Measurements from ENCODE around the gene SLC2A13. TPM values are rescaled to one million over a fixed set of nuclear protein-coding genes. Genes with fewer than 3 reads are reported as not detected.

Gene SLC2A13
- total and polyA plus RNA-seq, 4 donors: 1.9 to 20.2 (median 6.9) TPM

GRCh38 chr12:39723831-39724230, 382.1 kb downstream of the SLC2A13 start:
- no peak overlapping the region for H3K4me3 ChIP-seq (ENCODE audit: low read depth in 1 of 3, low read length in 3 of 3)
- H3K9ac ChIP-seq (ENCODE audit: low read depth in 1 of 2, low read length in 2 of 2): no peak overlapping the region
- H3K36me3 ChIP-seq (ENCODE audit: control insufficient read depth in 4 of 4, insufficient read depth in 3 of 4, low read depth in 1 of 4, low read length in 3 of 4): no peaks in the 10 kb centered on the region
- TF ChIP-seq, protein P1, sequence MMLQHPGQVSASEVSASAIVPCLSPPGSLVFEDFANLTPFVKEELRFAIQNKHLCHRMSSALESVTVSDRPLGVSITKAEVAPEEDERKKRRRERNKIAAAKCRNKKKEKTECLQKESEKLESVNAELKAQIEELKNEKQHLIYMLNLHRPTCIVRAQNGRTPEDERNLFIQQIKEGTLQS (IDR thresholded peaks at IDR 0.05): no peak
- TF ChIP-seq, protein P2, sequence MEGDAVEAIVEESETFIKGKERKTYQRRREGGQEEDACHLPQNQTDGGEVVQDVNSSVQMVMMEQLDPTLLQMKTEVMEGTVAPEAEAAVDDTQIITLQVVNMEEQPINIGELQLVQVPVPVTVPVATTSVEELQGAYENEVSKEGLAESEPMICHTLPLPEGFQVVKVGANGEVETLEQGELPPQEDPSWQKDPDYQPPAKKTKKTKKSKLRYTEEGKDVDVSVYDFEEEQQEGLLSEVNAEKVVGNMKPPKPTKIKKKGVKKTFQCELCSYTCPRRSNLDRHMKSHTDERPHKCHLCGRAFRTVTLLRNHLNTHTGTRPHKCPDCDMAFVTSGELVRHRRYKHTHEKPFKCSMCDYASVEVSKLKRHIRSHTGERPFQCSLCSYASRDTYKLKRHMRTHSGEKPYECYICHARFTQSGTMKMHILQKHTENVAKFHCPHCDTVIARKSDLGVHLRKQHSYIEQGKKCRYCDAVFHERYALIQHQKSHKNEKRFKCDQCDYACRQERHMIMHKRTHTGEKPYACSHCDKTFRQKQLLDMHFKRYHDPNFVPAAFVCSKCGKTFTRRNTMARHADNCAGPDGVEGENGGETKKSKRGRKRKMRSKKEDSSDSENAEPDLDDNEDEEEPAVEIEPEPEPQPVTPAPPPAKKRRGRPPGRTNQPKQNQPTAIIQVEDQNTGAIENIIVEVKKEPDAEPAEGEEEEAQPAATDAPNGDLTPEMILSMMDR (IDR thresholded peaks at IDR 0.05; ENCODE audit: low read depth, low read length, missing input control): no peak
- TF ChIP-seq, protein P3, sequence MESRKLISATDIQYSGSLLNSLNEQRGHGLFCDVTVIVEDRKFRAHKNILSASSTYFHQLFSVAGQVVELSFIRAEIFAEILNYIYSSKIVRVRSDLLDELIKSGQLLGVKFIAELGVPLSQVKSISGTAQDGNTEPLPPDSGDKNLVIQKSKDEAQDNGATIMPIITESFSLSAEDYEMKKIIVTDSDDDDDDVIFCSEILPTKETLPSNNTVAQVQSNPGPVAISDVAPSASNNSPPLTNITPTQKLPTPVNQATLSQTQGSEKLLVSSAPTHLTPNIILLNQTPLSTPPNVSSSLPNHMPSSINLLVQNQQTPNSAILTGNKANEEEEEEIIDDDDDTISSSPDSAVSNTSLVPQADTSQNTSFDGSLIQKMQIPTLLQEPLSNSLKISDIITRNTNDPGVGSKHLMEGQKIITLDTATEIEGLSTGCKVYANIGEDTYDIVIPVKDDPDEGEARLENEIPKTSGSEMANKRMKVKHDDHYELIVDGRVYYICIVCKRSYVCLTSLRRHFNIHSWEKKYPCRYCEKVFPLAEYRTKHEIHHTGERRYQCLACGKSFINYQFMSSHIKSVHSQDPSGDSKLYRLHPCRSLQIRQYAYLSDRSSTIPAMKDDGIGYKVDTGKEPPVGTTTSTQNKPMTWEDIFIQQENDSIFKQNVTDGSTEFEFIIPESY (IDR thresholded peaks at IDR 0.05): no peak
- TF ChIP-seq JUND (IDR thresholded peaks at IDR 0.05) (no peak), RXRA (IDR thresholded peaks at IDR 0.05) (no peak), NR2F2 (IDR thresholded peaks at IDR 0.05) (no peak), HNF4A (conservative IDR thresholded peaks at IDR 0.05) (no peak)
- TF ChIP-seq, protein P4, sequence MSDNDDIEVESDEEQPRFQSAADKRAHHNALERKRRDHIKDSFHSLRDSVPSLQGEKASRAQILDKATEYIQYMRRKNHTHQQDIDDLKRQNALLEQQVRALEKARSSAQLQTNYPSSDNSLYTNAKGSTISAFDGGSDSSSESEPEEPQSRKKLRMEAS (IDR thresholded peaks at IDR 0.05): no peak
- no peak for DNase-seq (ENCODE audit: low spot score)
- H3K27me3 ChIP-seq (ENCODE audit: control insufficient read depth in 4 of 4, insufficient read depth in 4 of 4, low read length in 3 of 4): no peaks in the 10 kb centered on the region
- no peaks in the 10 kb centered on the region for H3K9me3 ChIP-seq (ENCODE audit: control insufficient read depth in 4 of 4, low read length in 3 of 4)
- H3K4me1 ChIP-seq (ENCODE audit: control insufficient read depth in 4 of 4, insufficient read depth in 4 of 4, low read length in 3 of 4): no peaks in the 10 kb centered on the region
- no peak overlapping the region for H3K27ac ChIP-seq (ENCODE audit: low read depth in 1 of 2, low read length in 2 of 2)
- WGBS: 72% methylated on average over 6 of the region's 6 CpGs

DNA sequence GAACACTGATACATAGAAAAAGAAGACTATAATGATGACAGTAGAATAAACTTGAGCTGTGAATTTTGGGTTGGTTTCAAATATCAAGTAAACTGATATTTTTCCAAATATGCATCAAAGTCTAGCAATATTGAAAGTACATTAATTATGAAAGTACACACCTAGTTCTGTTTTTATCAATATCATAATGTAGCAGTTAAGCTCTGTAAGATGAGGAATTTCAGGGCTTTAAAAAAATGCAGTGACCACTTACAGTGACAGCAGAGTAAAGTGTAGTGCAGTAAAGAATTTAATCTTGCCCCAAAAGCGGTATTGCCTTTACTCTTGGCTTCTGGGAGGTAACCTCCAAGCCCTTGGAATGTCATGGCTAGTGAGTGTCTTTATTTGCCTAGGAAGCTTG, 383.4 kb downstream of the SLC2A13 start:
- TF ChIP-seq RXRA (IDR thresholded peaks at IDR 0.05) (no peak), JUND (IDR thresholded peaks at IDR 0.05) (no peak), HNF4G (IDR thresholded peaks at IDR 0.05) (no peak), HNF4A (conservative IDR thresholded peaks at IDR 0.05) (no peak), FOXA1 (IDR thresholded peaks at IDR 0.05) (no peak), YY1 (IDR thresholded peaks at IDR 0.05) (no peak)
- TF ChIP-seq, protein P3 (IDR thresholded peaks at IDR 0.05): no peak
- no peaks in the 10 kb centered on the region for H3K4me1 ChIP-seq (ENCODE audit: control insufficient read depth in 4 of 4, insufficient read depth in 4 of 4, low read length in 3 of 4)
- no peaks in the 10 kb centered on the region for H3K27me3 ChIP-seq (ENCODE audit: control insufficient read depth in 4 of 4, insufficient read depth in 4 of 4, low read length in 3 of 4)
- no peak for DNase-seq (ENCODE audit: low spot score)
- H3K4me3 ChIP-seq (ENCODE audit: low read depth in 1 of 3, low read length in 3 of 3): no peak overlapping the region
- H3K36me3 ChIP-seq (ENCODE audit: control insufficient read depth in 4 of 4, insufficient read depth in 3 of 4, low read depth in 1 of 4, low read length in 3 of 4): no peaks in the 10 kb centered on the region
- WGBS: 79% methylated on average over 1 of the region's 1 CpG
- H3K9ac ChIP-seq (ENCODE audit: low read depth in 1 of 2, low read length in 2 of 2): no peak overlapping the region
- H3K27ac ChIP-seq (ENCODE audit: low read depth in 1 of 2, low read length in 2 of 2): no peak overlapping the region
- no peaks in the 10 kb centered on the region for H3K9me3 ChIP-seq (ENCODE audit: control insufficient read depth in 4 of 4, low read length in 3 of 4)

- Histone ChIP-seq H3K4me1 (ENCODE audit: control insufficient read depth in 4 of 4, insufficient read depth in 4 of 4, low read length in 3 of 4) (no peaks in the 10 kb centered on the region), H3K9ac (ENCODE audit: low read depth in 1 of 2, low read length in 2 of 2) (no peak overlapping the region), H3K27ac (ENCODE audit: low read depth in 1 of 2, low read length in 2 of 2) (no peak overlapping the region), H3K4me3 (ENCODE audit: low read depth in 1 of 3, low read length in 3 of 3) (no peak overlapping the region), H3K36me3 (ENCODE audit: control insufficient read depth in 4 of 4, insufficient read depth in 3 of 4, low read depth in 1 of 4, low read length in 3 of 4) (no peaks in the 10 kb centered on the region), H3K27me3 (ENCODE audit: control insufficient read depth in 4 of 4, insufficient read depth in 4 of 4, low read length in 3 of 4) (no peaks in the 10 kb centered on the region), H3K9me3 (ENCODE audit: control insufficient read depth in 4 of 4, low read length in 3 of 4) (no peaks in the 10 kb centered on the region)
- 90% methylated on average over 14 of the region's 14 CpGs for WGBS
- no peak for DNase-seq (ENCODE audit: low spot score)
- no peak for TF ChIP-seq HNF4A (conservative IDR thresholded peaks at IDR 0.05)
- no peak for TF ChIP-seq EGR1 (IDR thresholded peaks at IDR 0.05; ENCODE audit: low read depth in 2 of 2)
- no peak for TF ChIP-seq RAD21 (IDR thresholded peaks at IDR 0.05)
- TF ChIP-seq, protein P4 (IDR thresholded peaks at IDR 0.05): no peak
- TF ChIP-seq, protein P3 (IDR thresholded peaks at IDR 0.05): no peak
- no peak for TF ChIP-seq RXRA (IDR thresholded peaks at IDR 0.05)
- no peak for TF ChIP-seq GABPA (IDR thresholded peaks at IDR 0.05 in 1 of 2, conservative IDR thresholded peaks at IDR 0.05 in 1 of 2)
- TF ChIP-seq, protein P5, sequence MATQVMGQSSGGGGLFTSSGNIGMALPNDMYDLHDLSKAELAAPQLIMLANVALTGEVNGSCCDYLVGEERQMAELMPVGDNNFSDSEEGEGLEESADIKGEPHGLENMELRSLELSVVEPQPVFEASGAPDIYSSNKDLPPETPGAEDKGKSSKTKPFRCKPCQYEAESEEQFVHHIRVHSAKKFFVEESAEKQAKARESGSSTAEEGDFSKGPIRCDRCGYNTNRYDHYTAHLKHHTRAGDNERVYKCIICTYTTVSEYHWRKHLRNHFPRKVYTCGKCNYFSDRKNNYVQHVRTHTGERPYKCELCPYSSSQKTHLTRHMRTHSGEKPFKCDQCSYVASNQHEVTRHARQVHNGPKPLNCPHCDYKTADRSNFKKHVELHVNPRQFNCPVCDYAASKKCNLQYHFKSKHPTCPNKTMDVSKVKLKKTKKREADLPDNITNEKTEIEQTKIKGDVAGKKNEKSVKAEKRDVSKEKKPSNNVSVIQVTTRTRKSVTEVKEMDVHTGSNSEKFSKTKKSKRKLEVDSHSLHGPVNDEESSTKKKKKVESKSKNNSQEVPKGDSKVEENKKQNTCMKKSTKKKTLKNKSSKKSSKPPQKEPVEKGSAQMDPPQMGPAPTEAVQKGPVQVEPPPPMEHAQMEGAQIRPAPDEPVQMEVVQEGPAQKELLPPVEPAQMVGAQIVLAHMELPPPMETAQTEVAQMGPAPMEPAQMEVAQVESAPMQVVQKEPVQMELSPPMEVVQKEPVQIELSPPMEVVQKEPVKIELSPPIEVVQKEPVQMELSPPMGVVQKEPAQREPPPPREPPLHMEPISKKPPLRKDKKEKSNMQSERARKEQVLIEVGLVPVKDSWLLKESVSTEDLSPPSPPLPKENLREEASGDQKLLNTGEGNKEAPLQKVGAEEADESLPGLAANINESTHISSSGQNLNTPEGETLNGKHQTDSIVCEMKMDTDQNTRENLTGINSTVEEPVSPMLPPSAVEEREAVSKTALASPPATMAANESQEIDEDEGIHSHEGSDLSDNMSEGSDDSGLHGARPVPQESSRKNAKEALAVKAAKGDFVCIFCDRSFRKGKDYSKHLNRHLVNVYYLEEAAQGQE (IDR thresholded peaks at IDR 0.05): no peak
Observed at GRCh38 chr12:39713552-39713951, 392.3 kb downstream of the SLC2A13 start.
